Peyer's patch (tissue), 4 donors: ENCODE results near the gene ZNF236.

ENCODE experiments used
- POLR2A ChIP-seq, 2 donors: fragments of 450-650 bp; IDR thresholded peaks; one replicate each; pipeline ENCODE4 v1.5.1; 2017; ENCODE audit warnings: antibody characterized with exemption in 2 of 2, mild to moderate bottlenecking in 2 of 2, moderate library complexity in 2 of 2
- TF ChIP-seq, protein P1 (sequence below), 6 experiments: fragments of 450-650 bp in 4 of 6; fragments of 200-600 bp in 2 of 6; sonication (generic) in 1 of 6; IDR thresholded peaks; one replicate each; pipeline ENCODE4 v1.5.1; 2017 to 2019; ENCODE audit warnings: antibody characterized with exemption in 6 of 6, mild to moderate bottlenecking in 3 of 6, moderate library complexity in 1 of 6

- no peak for TF ChIP-seq POLR2A (IDR thresholded peaks at IDR 0.05)
- TF ChIP-seq, protein P1, sequence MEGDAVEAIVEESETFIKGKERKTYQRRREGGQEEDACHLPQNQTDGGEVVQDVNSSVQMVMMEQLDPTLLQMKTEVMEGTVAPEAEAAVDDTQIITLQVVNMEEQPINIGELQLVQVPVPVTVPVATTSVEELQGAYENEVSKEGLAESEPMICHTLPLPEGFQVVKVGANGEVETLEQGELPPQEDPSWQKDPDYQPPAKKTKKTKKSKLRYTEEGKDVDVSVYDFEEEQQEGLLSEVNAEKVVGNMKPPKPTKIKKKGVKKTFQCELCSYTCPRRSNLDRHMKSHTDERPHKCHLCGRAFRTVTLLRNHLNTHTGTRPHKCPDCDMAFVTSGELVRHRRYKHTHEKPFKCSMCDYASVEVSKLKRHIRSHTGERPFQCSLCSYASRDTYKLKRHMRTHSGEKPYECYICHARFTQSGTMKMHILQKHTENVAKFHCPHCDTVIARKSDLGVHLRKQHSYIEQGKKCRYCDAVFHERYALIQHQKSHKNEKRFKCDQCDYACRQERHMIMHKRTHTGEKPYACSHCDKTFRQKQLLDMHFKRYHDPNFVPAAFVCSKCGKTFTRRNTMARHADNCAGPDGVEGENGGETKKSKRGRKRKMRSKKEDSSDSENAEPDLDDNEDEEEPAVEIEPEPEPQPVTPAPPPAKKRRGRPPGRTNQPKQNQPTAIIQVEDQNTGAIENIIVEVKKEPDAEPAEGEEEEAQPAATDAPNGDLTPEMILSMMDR (IDR thresholded peaks at IDR 0.05): no peak
Observed at GRCh38 chr18:76824145-76824676, 1.9 kb downstream of the ZNF236 start.
